Measurements from ENCODE around the gene MAPKAP1. TPM values are rescaled to one million over a fixed set of nuclear protein-coding genes. Genes with fewer than 3 reads are reported as not detected.

MAPKAP1 gene
- total RNA-seq, 1 donor from 2014 or later: 62.9 TPM

DNA sequence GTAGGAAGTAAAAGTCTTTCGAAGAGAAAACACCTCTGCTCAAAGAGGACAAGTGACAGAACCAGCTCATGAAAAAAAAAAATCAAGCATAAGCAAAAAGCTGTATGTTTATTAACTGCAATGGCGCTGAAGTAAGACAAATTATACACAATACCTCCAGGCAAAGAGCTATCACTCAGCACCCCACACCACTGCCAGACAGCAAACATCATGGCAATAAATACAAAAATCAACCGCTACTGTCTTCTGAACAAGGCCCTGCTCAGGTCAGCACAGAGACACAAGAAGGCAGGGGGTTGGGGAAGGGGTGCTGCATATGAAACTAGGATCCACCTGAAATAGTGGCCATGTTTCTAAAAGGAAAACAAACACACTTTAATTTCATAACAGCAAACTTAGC, 50.4 kb downstream of the MAPKAP1 start:
- Mint-ChIP-seq H3K9me3 (no peaks in the 10 kb centered on the region), H3K4me3 (no peak overlapping the region), H3K27me3 (ENCODE audit: low read depth) (no peaks in the 10 kb centered on the region), H3K36me3 (no peaks in the 10 kb centered on the region), H3K4me1 (peaks cover 19% of the 10 kb centered on the region), H3K27ac (peak overlapping the region; percentile 78)
- DNase-seq (ENCODE audit: low spot score in 2 of 2, unreplicated experiment in 2 of 2): no peak
- TF ChIP-seq, protein P1, sequence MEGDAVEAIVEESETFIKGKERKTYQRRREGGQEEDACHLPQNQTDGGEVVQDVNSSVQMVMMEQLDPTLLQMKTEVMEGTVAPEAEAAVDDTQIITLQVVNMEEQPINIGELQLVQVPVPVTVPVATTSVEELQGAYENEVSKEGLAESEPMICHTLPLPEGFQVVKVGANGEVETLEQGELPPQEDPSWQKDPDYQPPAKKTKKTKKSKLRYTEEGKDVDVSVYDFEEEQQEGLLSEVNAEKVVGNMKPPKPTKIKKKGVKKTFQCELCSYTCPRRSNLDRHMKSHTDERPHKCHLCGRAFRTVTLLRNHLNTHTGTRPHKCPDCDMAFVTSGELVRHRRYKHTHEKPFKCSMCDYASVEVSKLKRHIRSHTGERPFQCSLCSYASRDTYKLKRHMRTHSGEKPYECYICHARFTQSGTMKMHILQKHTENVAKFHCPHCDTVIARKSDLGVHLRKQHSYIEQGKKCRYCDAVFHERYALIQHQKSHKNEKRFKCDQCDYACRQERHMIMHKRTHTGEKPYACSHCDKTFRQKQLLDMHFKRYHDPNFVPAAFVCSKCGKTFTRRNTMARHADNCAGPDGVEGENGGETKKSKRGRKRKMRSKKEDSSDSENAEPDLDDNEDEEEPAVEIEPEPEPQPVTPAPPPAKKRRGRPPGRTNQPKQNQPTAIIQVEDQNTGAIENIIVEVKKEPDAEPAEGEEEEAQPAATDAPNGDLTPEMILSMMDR (IDR thresholded peaks at IDR 0.05; ENCODE audit: unreplicated experiment): no peak

DNA sequence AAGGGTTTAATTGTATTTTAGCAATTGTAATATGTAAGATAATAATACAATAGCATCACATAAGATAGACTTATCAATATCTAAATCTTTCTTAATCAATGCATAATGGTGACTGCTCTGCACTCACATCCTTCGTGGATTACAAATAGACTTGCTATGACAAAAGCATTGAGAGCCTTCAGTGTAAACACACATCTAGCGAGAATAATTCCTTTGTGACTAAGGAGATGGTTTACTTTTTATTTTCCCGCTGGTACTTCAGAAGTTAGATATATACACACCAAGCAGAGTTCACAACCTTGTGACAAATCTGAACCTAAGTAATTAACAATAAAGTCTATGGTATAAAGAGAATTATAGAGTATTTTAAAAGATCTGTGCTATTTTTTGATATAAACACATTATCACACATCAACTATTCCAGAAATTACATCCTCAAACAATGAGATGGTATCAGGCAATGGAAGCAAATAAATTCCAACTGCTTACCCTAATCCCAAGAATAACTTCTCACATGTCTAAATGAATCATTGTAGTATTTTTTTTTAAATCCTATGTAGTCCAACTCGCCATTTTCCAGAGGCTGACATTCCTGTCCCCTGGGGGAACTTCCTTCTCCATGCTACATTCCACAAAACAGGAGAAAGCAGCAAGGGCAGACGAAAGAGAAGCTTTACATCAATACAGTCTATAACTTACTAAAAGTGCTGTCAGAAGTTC, 51.2 kb downstream of the MAPKAP1 start:
- Mint-ChIP-seq H3K4me1 (peaks cover 19% of the 10 kb centered on the region), H3K4me3 (no peak overlapping the region), H3K36me3 (no peaks in the 10 kb centered on the region), H3K9me3 (no peaks in the 10 kb centered on the region), H3K27me3 (ENCODE audit: low read depth) (no peaks in the 10 kb centered on the region), H3K27ac (peak overlapping the region; percentile 78)
- no peak for DNase-seq (ENCODE audit: low spot score in 2 of 2, unreplicated experiment in 2 of 2)
- TF ChIP-seq, protein P1 (IDR thresholded peaks at IDR 0.05; ENCODE audit: unreplicated experiment): no peak

DNA sequence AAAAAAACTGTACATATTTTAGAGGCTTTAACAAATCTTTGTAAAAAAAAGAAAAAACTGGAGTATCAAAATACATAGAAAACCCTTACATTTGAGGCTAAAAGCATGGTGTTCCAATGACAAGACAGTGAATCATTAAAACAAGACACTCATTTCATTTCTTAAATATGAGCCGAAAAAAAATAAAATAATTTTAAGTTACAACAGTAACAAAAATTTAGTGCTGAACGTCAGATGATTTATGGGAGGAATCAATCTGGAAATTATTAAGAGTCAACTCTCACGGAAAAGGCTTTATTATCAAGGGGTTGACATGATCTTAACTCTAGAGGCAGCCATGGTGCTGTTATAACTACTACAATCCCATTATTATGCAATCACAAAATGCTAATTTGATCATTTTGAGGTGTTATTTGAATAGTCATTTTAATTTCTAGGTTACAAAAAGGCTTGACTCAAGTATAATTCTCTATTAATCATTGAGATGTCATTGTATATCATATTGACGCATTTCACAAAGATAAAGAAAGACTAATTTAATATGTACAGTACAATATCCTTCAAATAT, 51.9 kb downstream of the MAPKAP1 start:
- DNase-seq (ENCODE audit: low spot score in 2 of 2, unreplicated experiment in 2 of 2): no peak
- H3K4me3 Mint-ChIP-seq: no peak overlapping the region
- peaks cover 19% of the 10 kb centered on the region for H3K4me1 Mint-ChIP-seq
- H3K27ac Mint-ChIP-seq: no peak overlapping the region
- H3K36me3 Mint-ChIP-seq: peaks cover 1% of the 10 kb centered on the region
- no peaks in the 10 kb centered on the region for H3K9me3 Mint-ChIP-seq
- no peaks in the 10 kb centered on the region for H3K27me3 Mint-ChIP-seq (ENCODE audit: low read depth)
- TF ChIP-seq, protein P1 (IDR thresholded peaks at IDR 0.05; ENCODE audit: unreplicated experiment): no peak

DNA sequence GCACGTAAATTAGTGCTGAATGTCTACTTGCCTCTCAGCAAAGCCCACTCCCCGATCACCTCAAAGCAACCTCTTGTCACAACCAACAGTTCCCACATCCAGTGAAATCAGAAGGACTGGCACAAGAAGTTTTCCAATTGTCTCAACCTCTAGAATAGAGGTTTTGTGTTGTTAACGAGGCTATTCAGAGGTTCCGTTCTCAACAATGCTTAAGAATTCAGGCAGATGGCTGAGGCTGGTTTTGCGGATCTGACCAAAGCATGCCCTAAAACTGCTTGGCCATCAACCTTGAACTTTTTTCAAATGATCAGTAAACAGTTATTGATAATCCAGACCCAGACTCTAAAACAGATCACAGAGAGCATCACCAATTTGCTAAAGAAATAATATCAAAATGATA, 52.9 kb downstream of the MAPKAP1 start:
- Mint-ChIP-seq H3K36me3 (peaks cover 5% of the 10 kb centered on the region), H3K27ac (no peak overlapping the region)
- TF ChIP-seq, protein P1 (IDR thresholded peaks at IDR 0.05; ENCODE audit: unreplicated experiment): no peak

DNA sequence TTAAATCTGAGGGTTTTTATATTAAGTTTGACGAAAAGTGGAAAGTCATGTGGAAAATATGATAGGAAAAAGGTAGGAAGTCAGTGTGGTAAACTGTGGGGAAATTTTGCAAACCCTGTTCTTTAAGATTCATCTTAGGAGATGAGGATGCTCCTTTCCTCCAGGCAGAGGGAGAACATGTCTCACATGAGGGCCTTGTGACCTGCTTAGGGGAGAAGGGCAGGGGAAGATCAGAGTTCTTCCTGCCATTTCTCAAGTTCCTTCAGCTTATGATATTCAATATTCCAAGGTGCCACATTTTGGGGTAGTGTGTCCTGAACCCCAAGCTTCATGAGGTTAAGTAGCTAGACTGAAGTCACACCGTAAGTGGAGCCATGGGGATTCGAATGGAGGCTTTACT, 53.7 kb downstream of the MAPKAP1 start:
- Mint-ChIP-seq H3K27me3 (ENCODE audit: low read depth) (no peaks in the 10 kb centered on the region), H3K36me3 (peaks cover 5% of the 10 kb centered on the region), H3K4me3 (no peak overlapping the region), H3K27ac (no peak overlapping the region), H3K4me1 (peaks cover 19% of the 10 kb centered on the region), H3K9me3 (no peaks in the 10 kb centered on the region)
- TF ChIP-seq, protein P1 (IDR thresholded peaks at IDR 0.05; ENCODE audit: unreplicated experiment): no peak
- DNase-seq (ENCODE audit: low spot score in 2 of 2, unreplicated experiment in 2 of 2): no peak

More for the DNA sequence above, 52.9 kb downstream of the MAPKAP1 start:
- Mint-ChIP-seq H3K9me3 (no peaks in the 10 kb centered on the region), H3K4me1 (peaks cover 19% of the 10 kb centered on the region), H3K27me3 (ENCODE audit: low read depth) (no peaks in the 10 kb centered on the region), H3K4me3 (no peak overlapping the region)
- DNase-seq (ENCODE audit: low spot score in 2 of 2, unreplicated experiment in 2 of 2): no peak
